Stimulated activated memory B cell treated with anti-CD40 and anti-IgM and Interleukin-4, amounts not matched to agents 10 μg/mL and 1 μg/mL and 100 μg/mL, for 72 hours (primary cell): ENCODE data around the gene CYP2U1.
A peak's percentile ranks its signal among the peaks of the same experiment; 100 is the strongest.
"Not testable (repeated sequence)": the region's sequence is repeated elsewhere in the genome, so short reads cannot be mapped to it uniquely, and the experiment has no call there.

Experiments used
- ATAC-seq: fragments of 150-1000 bp; cut with Tn5 transposase; 2 replicates; pipeline ENCODE4 v1.10.0; 2021
- H3K27ac Mint-ChIP-seq: one replicate; pipeline ENCODE4 v1.8.0; 2022; ENCODE audit warnings: mild to moderate bottlenecking, mixed read lengths
- H3K27me3 Mint-ChIP-seq: one replicate; pipeline ENCODE4 v1.8.0; 2022; ENCODE audit warnings: mixed read lengths
- H3K36me3 Mint-ChIP-seq: one replicate; pipeline ENCODE4 v1.8.0; 2022; ENCODE audit warnings: mixed read lengths
- H3K4me1 Mint-ChIP-seq: one replicate; pipeline ENCODE4 v1.8.0; 2022; ENCODE audit warnings: mixed read lengths
- H3K4me3 Mint-ChIP-seq: one replicate; pipeline ENCODE4 v1.8.0; 2022; ENCODE audit warnings: mild to moderate bottlenecking, moderate library complexity, mixed read lengths
- H3K9me3 Mint-ChIP-seq: one replicate; pipeline ENCODE4 v1.8.0; 2022; ENCODE audit warnings: mixed read lengths

Gene CYP2U1

GRCh38 chr4:107951551-107951950 is 20.2 kb downstream of the CYP2U1 start:
- Mint-ChIP-seq H3K27ac (no peak overlapping the region), H3K27me3 (no peaks in the 10 kb centered on the region), H3K9me3 (peaks cover 13% of the 10 kb centered on the region), H3K36me3 (peaks cover 64% of the 10 kb centered on the region), H3K4me1 (no peaks in the 10 kb centered on the region), H3K4me3 (no peak overlapping the region)
- no peak for ATAC-seq

GRCh38 chr4:107956011-107956410 is 24.7 kb downstream of the CYP2U1 start:
- Mint-ChIP-seq H3K4me1 (no peaks in the 10 kb centered on the region), H3K36me3 (peaks cover 45% of the 10 kb centered on the region), H3K4me3 (no peak overlapping the region), H3K27ac (no peak overlapping the region), H3K27me3 (no peaks in the 10 kb centered on the region), H3K9me3 (peaks cover 17% of the 10 kb centered on the region)
- ATAC-seq = no peak

- no peak overlapping the region for H3K4me3 Mint-ChIP-seq
- no peak for ATAC-seq
- no peaks in the 10 kb centered on the region for H3K27me3 Mint-ChIP-seq
- H3K36me3 Mint-ChIP-seq = no peaks in the 10 kb centered on the region
- H3K9me3 Mint-ChIP-seq = no peaks in the 10 kb centered on the region
- no peak overlapping the region for H3K27ac Mint-ChIP-seq
- no peaks in the 10 kb centered on the region for H3K4me1 Mint-ChIP-seq
Observed at GRCh38 chr4:107966903-107967302, 35.6 kb downstream of the CYP2U1 start.

GRCh38 chr4:107967519-107967918 is 36.2 kb downstream of the CYP2U1 start:
- not testable (repeated sequence) for H3K27me3 Mint-ChIP-seq, H3K4me3 Mint-ChIP-seq, ATAC-seq, H3K36me3 Mint-ChIP-seq, H3K4me1 Mint-ChIP-seq, H3K27ac Mint-ChIP-seq, H3K9me3 Mint-ChIP-seq

- not testable (repeated sequence) for H3K27ac Mint-ChIP-seq, ATAC-seq, H3K27me3 Mint-ChIP-seq, H3K9me3 Mint-ChIP-seq, H3K36me3 Mint-ChIP-seq, H3K4me1 Mint-ChIP-seq, H3K4me3 Mint-ChIP-seq
Observed at GRCh38 chr4:107967921-107968320, 36.6 kb downstream of the CYP2U1 start.

- no peak for ATAC-seq
- Mint-ChIP-seq H3K4me3 (no peak overlapping the region), H3K4me1 (no peaks in the 10 kb centered on the region), H3K36me3 (no peaks in the 10 kb centered on the region), H3K27ac (no peak overlapping the region), H3K27me3 (no peaks in the 10 kb centered on the region), H3K9me3 (no peaks in the 10 kb centered on the region)
Observed at GRCh38 chr4:107970063-107970798, 38.9 kb downstream of the CYP2U1 start.

GRCh38 chr4:107972605-107973004 is 41.3 kb downstream of the CYP2U1 start:
- Mint-ChIP-seq H3K4me3 (no peak overlapping the region), H3K36me3 (no peaks in the 10 kb centered on the region), H3K4me1 (no peaks in the 10 kb centered on the region), H3K27me3 (no peaks in the 10 kb centered on the region), H3K27ac (no peak overlapping the region), H3K9me3 (no peaks in the 10 kb centered on the region)
- ATAC-seq = no peak

GRCh38 chr4:107974523-107974922 is 43.2 kb downstream of the CYP2U1 start:
- Mint-ChIP-seq H3K9me3 (no peaks in the 10 kb centered on the region), H3K4me3 (no peak overlapping the region), H3K4me1 (no peaks in the 10 kb centered on the region), H3K36me3 (no peaks in the 10 kb centered on the region), H3K27me3 (no peaks in the 10 kb centered on the region), H3K27ac (no peak overlapping the region)
- no peak for ATAC-seq

GRCh38 chr4:107977482-107977881 is 46.1 kb downstream of the CYP2U1 start:
- H3K36me3 Mint-ChIP-seq = peaks cover 6% of the 10 kb centered on the region
- no peaks in the 10 kb centered on the region for H3K4me1 Mint-ChIP-seq
- ATAC-seq = no peak
- no peak overlapping the region for H3K27ac Mint-ChIP-seq
- H3K9me3 Mint-ChIP-seq = peaks cover 3% of the 10 kb centered on the region
- H3K27me3 Mint-ChIP-seq = no peaks in the 10 kb centered on the region
- no peak overlapping the region for H3K4me3 Mint-ChIP-seq

- Mint-ChIP-seq H3K4me3 (no peak overlapping the region), H3K4me1 (no peaks in the 10 kb centered on the region), H3K27me3 (no peaks in the 10 kb centered on the region), H3K9me3 (peaks cover 3% of the 10 kb centered on the region), H3K27ac (no peak overlapping the region), H3K36me3 (peaks cover 6% of the 10 kb centered on the region)
- ATAC-seq = no peak
Observed at GRCh38 chr4:107977966-107978705, 46.8 kb downstream of the CYP2U1 start.

- Mint-ChIP-seq H3K9me3 (peaks cover 3% of the 10 kb centered on the region), H3K4me1 (no peaks in the 10 kb centered on the region), H3K27me3 (no peaks in the 10 kb centered on the region), H3K4me3 (no peak overlapping the region), H3K27ac (no peak overlapping the region), H3K36me3 (peaks cover 6% of the 10 kb centered on the region)
- ATAC-seq = no peak
Observed at GRCh38 chr4:107978716-107979451, 47.5 kb downstream of the CYP2U1 start.

- no peak overlapping the region for H3K4me3 Mint-ChIP-seq
- ATAC-seq = no peak
- H3K4me1 Mint-ChIP-seq = peaks cover 35% of the 10 kb centered on the region
- no peaks in the 10 kb centered on the region for H3K36me3 Mint-ChIP-seq
- H3K27ac Mint-ChIP-seq = no peak overlapping the region
- H3K9me3 Mint-ChIP-seq = no peaks in the 10 kb centered on the region
- H3K27me3 Mint-ChIP-seq = no peaks in the 10 kb centered on the region
Observed at GRCh38 chr4:107987916-107988762, 56.8 kb downstream of the CYP2U1 start.

GRCh38 chr4:107988763-107989035 is 57.4 kb downstream of the CYP2U1 start:
- Mint-ChIP-seq H3K9me3 (no peaks in the 10 kb centered on the region), H3K27ac (no peak overlapping the region), H3K27me3 (no peaks in the 10 kb centered on the region), H3K4me3 (no peak overlapping the region), H3K36me3 (no peaks in the 10 kb centered on the region), H3K4me1 (peaks cover 41% of the 10 kb centered on the region)
- ATAC-seq = no peak

- Mint-ChIP-seq H3K27ac (peak overlapping the region; percentile 91), H3K27me3 (no peaks in the 10 kb centered on the region), H3K9me3 (no peaks in the 10 kb centered on the region), H3K36me3 (no peaks in the 10 kb centered on the region), H3K4me1 (peaks cover 45% of the 10 kb centered on the region), H3K4me3 (peak overlapping the region; percentile 95)
- ATAC-seq = no peak
Observed at GRCh38 chr4:107989162-107989536, 57.8 kb downstream of the CYP2U1 start.
